AG08396 (cell line): Measurements from ENCODE around the gene EGLN2.
"Not testable (repeated sequence)": the region's sequence is repeated elsewhere in the genome, so short reads cannot be mapped to it uniquely, and the experiment has no call there.

Experiments used
- DNase-seq: peaks from one replicate; pipeline ENCODE4 v3.0.0; 2012; ENCODE audit warnings: low spot score, mixed read lengths

The EGLN2 gene

GRCh38 chr19:40798683-40799557 lies at the start of gene EGLN2:
Gene EGLN2 (plus strand): TSS chr19:40799191. CDS start chr19:40800573, 1,382 bp downstream.
- peak; percentile 98 for DNase-seq

- peak; percentile 98 for DNase-seq
These were observed 48.7 kb upstream of the EGLN2 start, which contains the start of gene ACTMAP for GRCh38 chr19:40750058-40750873. Gene ACTMAP (minus strand): TSS chr19:40750477. CDS start chr19:40749803, 674 bp downstream.

GRCh38 chr19:40750874-40751537 lies 48.0 kb upstream of the EGLN2 start, which contains the start of gene SNRPA:
Gene SNRPA (plus strand): TSS chr19:40751203. CDS start chr19:40751409, 206 bp downstream.
- peak; percentile 95 for DNase-seq

GRCh38 chr19:40752257-40752781 lies 46.7 kb upstream of the EGLN2 start:
- no peak for DNase-seq

GRCh38 chr19:40754611-40755247 lies 44.3 kb upstream of the EGLN2 start:
- no peak for DNase-seq

GRCh38 chr19:40755248-40755624 lies 43.8 kb upstream of the EGLN2 start:
- DNase-seq = no peak

- no peak for DNase-seq
These were observed 43.2 kb upstream of the EGLN2 start for GRCh38 chr19:40755791-40756190.

GRCh38 chr19:40756502-40757110 lies 42.4 kb upstream of the EGLN2 start:
- DNase-seq = no peak

- no peak for DNase-seq
These were observed 40.5 kb upstream of the EGLN2 start for GRCh38 chr19:40758491-40758890.

GRCh38 chr19:40759352-40759751 lies 39.6 kb upstream of the EGLN2 start:
- no peak for DNase-seq

- DNase-seq = no peak
These were observed 36.1 kb upstream of the EGLN2 start for GRCh38 chr19:40762754-40763470.

- no peak for DNase-seq
These were observed 35.5 kb upstream of the EGLN2 start for GRCh38 chr19:40763526-40763925.

GRCh38 chr19:40763963-40764362 lies 35.0 kb upstream of the EGLN2 start:
- no peak for DNase-seq

GRCh38 chr19:40766385-40766784 lies 32.6 kb upstream of the EGLN2 start:
- not testable (repeated sequence) for DNase-seq

- no peak for DNase-seq
These were observed 30.1 kb upstream of the EGLN2 start for GRCh38 chr19:40768869-40769268.

GRCh38 chr19:40771101-40771862 lies 27.7 kb upstream of the EGLN2 start:
- DNase-seq = not testable (repeated sequence)

- DNase-seq = no peak
These were observed 23.9 kb upstream of the EGLN2 start, which contains the start of gene MIA for GRCh38 chr19:40774916-40775631. Gene MIA (plus strand): TSS chr19:40775521. CDS start chr19:40775543, 22 bp downstream.

- DNase-seq = no peak
These were observed 23.4 kb upstream of the EGLN2 start for GRCh38 chr19:40775632-40776022.

GRCh38 chr19:40776364-40776763 lies 22.6 kb upstream of the EGLN2 start:
- no peak for DNase-seq
